GM21367 (cell line): ENCODE results near the gene BBS1.
"Not testable (repeated sequence)": the region's sequence is repeated elsewhere in the genome, so short reads cannot be mapped to it uniquely, and the experiment has no call there.

Source experiments
- ATAC-seq: cut with Tn5 transposase; IDR thresholded peaks from one replicate; pipeline ENCODE4 v1.9.1; 2021; ENCODE audit not compliant: unreplicated experiment

The BBS1 gene

GRCh38 chr11:66523611-66524010 lies 13.2 kb downstream of the BBS1 start:
- no peak for ATAC-seq

GRCh38 chr11:66524304-66525040 lies 14.0 kb downstream of the BBS1 start:
- ATAC-seq, result no peak

GRCh38 chr11:66529069-66529468 lies 18.6 kb downstream of the BBS1 start:
- no peak for ATAC-seq

- no peak for ATAC-seq
Observed at GRCh38 chr11:66529655-66530054, 19.2 kb downstream of the BBS1 start.

- no peak for ATAC-seq
Observed at GRCh38 chr11:66530927-66531709, 20.7 kb downstream of the BBS1 start.

GRCh38 chr11:66531841-66532240 lies 21.4 kb downstream of the BBS1 start:
- ATAC-seq, result no peak

- no peak for ATAC-seq
Observed at GRCh38 chr11:66532784-66533183, 22.3 kb downstream of the BBS1 start.

- ATAC-seq, result no peak
Observed at GRCh38 chr11:66539170-66539869, 28.9 kb downstream of the BBS1 start.

GRCh38 chr11:66539870-66540213 lies 29.4 kb downstream of the BBS1 start:
- ATAC-seq, result no peak

- not testable (repeated sequence) for ATAC-seq
Observed at GRCh38 chr11:66540598-66540997, 30.2 kb downstream of the BBS1 start.

GRCh38 chr11:66541892-66542291 lies 31.5 kb downstream of the BBS1 start:
- ATAC-seq, result no peak

GRCh38 chr11:66542362-66542761 lies 31.9 kb downstream of the BBS1 start:
- no peak for ATAC-seq

- no peak for ATAC-seq
Observed at GRCh38 chr11:66543263-66544107, 33.0 kb downstream of the BBS1 start.

GRCh38 chr11:66544952-66545351 lies 34.5 kb downstream of the BBS1 start:
- not testable (repeated sequence) for ATAC-seq

GRCh38 chr11:66545701-66546367 lies 35.4 kb downstream of the BBS1 start, which contains the start of gene ZDHHC24:
TSS of gene ZDHHC24 (minus strand) at chr11:66546048. CDS start at chr11:66546003, 45 bp downstream.
- ATAC-seq, result no peak

GRCh38 chr11:66546368-66546965 lies 36.0 kb downstream of the BBS1 start, which contains the start of gene ACTN3:
TSS of gene ACTN3 (plus strand) at chr11:66546903. CDS start at chr11:66546938, 35 bp downstream.
- ATAC-seq, result no peak

GRCh38 chr11:66546966-66547661 lies 36.7 kb downstream of the BBS1 start:
- no peak for ATAC-seq

- no peak for ATAC-seq
Observed at GRCh38 chr11:66547662-66548009, 37.2 kb downstream of the BBS1 start.

- ATAC-seq, result no peak
Observed at GRCh38 chr11:66548041-66548440, 37.6 kb downstream of the BBS1 start.
